ENCODE data around the gene KAZN.

The KAZN gene

GRCh38 chr1:14777516-14778506 is 179.3 kb downstream of the KAZN start (continued):
- TF ChIP-seq ZBTB44 (tag by site-specific recombination; IDR thresholded peaks at IDR 0.05), result no peak
- no peak for TF ChIP-seq HOXC10 (CRISPR knock-in tag; IDR thresholded peaks at IDR 0.05)
- TF ChIP-seq ATF2 (tag by site-specific recombination; IDR thresholded peaks at IDR 0.05; ENCODE audit: low read depth), result no peak
- no peak for TF ChIP-seq ZNF324 (tag by site-specific recombination; IDR thresholded peaks at IDR 0.05)
- no peak for TF ChIP-seq ZNF658 (tag by site-specific recombination; IDR thresholded peaks at IDR 0.05)
- TF ChIP-seq ZNF2 (tag by site-specific recombination; IDR thresholded peaks at IDR 0.05), result no peak
- TF ChIP-seq GLIS2 (tag by site-specific recombination; IDR thresholded peaks at IDR 0.05), result no peak
- TF ChIP-seq ZNF133 (tag by site-specific recombination; IDR thresholded peaks at IDR 0.05), result no peak
- no peak for TF ChIP-seq ZNF488 (tag by site-specific recombination; IDR thresholded peaks at IDR 0.05)
- no peak for TF ChIP-seq ZNF610 (tag by site-specific recombination; IDR thresholded peaks at IDR 0.05; ENCODE audit: borderline replicate concordance)

- no peak overlapping the region for H3K27ac ChIP-seq (ENCODE audit: extremely low read depth, low read depth, low read length)
- no peaks in the 10 kb centered on the region for H3K4me1 ChIP-seq (ENCODE audit: control insufficient read depth, insufficient read depth, low read length)
- H3K9me3 ChIP-seq (ENCODE audit: control insufficient read depth, insufficient read depth, low read depth, low read length), result no peaks in the 10 kb centered on the region
- no peak overlapping the region for H3K4me3 ChIP-seq (ENCODE audit: low read depth, low read length)
- TF ChIP-seq ZNF169 (tag by site-specific recombination; IDR thresholded peaks at IDR 0.05) (no peak), PRDM1 (tag by site-specific recombination; IDR thresholded peaks at IDR 0.05) (no peak), ZNF311 (tag by site-specific recombination; IDR thresholded peaks at IDR 0.05; ENCODE audit: borderline replicate concordance) (no peak), AEBP2 (tag by site-specific recombination; IDR thresholded peaks at IDR 0.05; ENCODE audit: borderline replicate concordance) (no peak), ZNF23 (tag by site-specific recombination; IDR thresholded peaks at IDR 0.05; ENCODE audit: borderline replicate concordance) (no peak), ZNF112 (tag by site-specific recombination; IDR thresholded peaks at IDR 0.05) (no peak), ZNF174 (tag by site-specific recombination; IDR thresholded peaks at IDR 0.05) (no peak), ZNF610 (tag by site-specific recombination; IDR thresholded peaks at IDR 0.05; ENCODE audit: borderline replicate concordance) (no peak), ZNF324 (tag by site-specific recombination; IDR thresholded peaks at IDR 0.05) (no peak), ZNF423 (tag by site-specific recombination; IDR thresholded peaks at IDR 0.05) (no peak), ZNF670 (tag by site-specific recombination; IDR thresholded peaks at IDR 0.05; ENCODE audit: low read depth) (no peak), GLI4 (tag by site-specific recombination; IDR thresholded peaks at IDR 0.05) (no peak)
- CTCF ChIA-PET, result interaction anchor here (0.6 to 3.5 kb wide), 10 partner anchors 11 to 337 kb away, joined by 3 to 24 read pairs (median 5); no protein-coding TSS in a partner anchor
- H3K36me3 ChIP-seq (ENCODE audit: control insufficient read depth in 2 of 2, insufficient read depth in 1 of 2, low read length in 2 of 2), result no peaks in the 10 kb centered on the region
- POLR2A ChIA-PET, result no interaction called here
Measured at GRCh38 chr1:14778541-14778897, 180.0 kb downstream of the KAZN start.

All from HEK293 (cell line).